Right atrium auricular region (tissue), 2 donors: ENCODE measurements around the gene FKBP7. TPM values are rescaled to one million over a fixed set of nuclear protein-coding genes. Genes with fewer than 3 reads are reported as not detected.
A peak's percentile ranks its signal among the peaks of the same experiment; 100 is the strongest.

Experiments used
- DNase-seq: peaks from one replicate; pipeline ENCODE4 v3.0.0-alpha.2; 2019; ENCODE audit warnings: low spot score
- H3K27ac ChIP-seq, 2 donors: fragments of 200-600 bp; sonication (generic); 1 replicate in 1 of 2; 2 replicates in 1 of 2; pipeline ENCODE4 v1.5.1; 2016 to 2019
- H3K27me3 ChIP-seq, 2 donors: fragments of 200-600 bp; sonication (generic); one replicate each; pipeline versions ENCODE4 v1.5.1 to v1.6.0; 2017 to 2019
- H3K36me3 ChIP-seq: fragments of 200-600 bp; sonication (generic); one replicate; pipeline ENCODE4 v1.5.1; 2016
- H3K4me1 ChIP-seq, 2 donors: fragments of 200-600 bp; sonication (generic); one replicate each; pipeline versions ENCODE4 v1.5.1 to v1.6.0; 2017 to 2019
- H3K4me3 ChIP-seq, 2 donors: fragments of 200-600 bp; sonication (generic); 1 replicate in 1 of 2; 2 replicates in 1 of 2; pipeline ENCODE4 v1.5.1; 2017 to 2019; ENCODE audit warnings: mild to moderate bottlenecking in 1 of 2, moderate library complexity in 1 of 2
- H3K9me3 ChIP-seq, 2 donors: fragments of 200-600 bp; sonication (generic); one replicate each; pipeline ENCODE4 v1.5.1; 2019
- CTCF ChIP-seq, 2 donors: fragments of 200-600 bp; sonication (generic); IDR thresholded peaks; one replicate each; pipeline ENCODE4 v1.5.1; 2019; ENCODE audit warnings: antibody characterized with exemption in 2 of 2
- total RNA-seq, 2 donors: library from RNA; depleted of rRNA; stranded (reverse); fragments of >200 nt; gene quantifications; one replicate each; pipeline ENCODE4 v1.1.0, GENCODE V29; 2016

FKBP7 gene
- total RNA-seq, 2 donors from 2014 or later = 10.8 to 13.4 TPM

- peak in 1 of 2 donors; percentile 42 for TF ChIP-seq CTCF (IDR thresholded peaks at IDR 0.05)
- peak; percentile 96 for DNase-seq
- H3K27me3 ChIP-seq = no peaks in the 10 kb centered on the region
These were observed 27.4 kb downstream of the FKBP7 start, which contains the start of the genes PJVK and PRKRA for GRCh38 chr2:178450774-178451525. Gene PJVK, plus strand, starts transcription at chr2:178451378. Its CDS starts 2,032 bp downstream, at chr2:178453410. Gene PRKRA, minus strand, starts transcription at chr2:178451175. Its CDS starts 145 bp downstream, at chr2:178451030.

DNA sequence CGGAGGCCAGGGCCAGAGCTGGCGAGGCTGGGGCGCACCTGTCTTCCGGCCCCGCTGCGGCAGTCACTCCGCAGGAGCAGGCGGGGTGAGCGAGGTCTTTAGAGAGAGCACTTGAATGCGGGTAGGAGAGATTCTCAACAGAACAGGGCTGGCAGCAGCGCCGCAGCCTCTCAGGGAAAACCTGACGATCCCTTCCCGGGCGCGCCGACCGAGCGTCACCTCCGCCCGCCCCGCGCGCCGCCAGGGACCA, 28.0 kb downstream of the FKBP7 start:
- Histone ChIP-seq H3K4me1 (peaks cover 0 to 25% of the 10 kb centered on the region in 2 donors), H3K27me3 (no peaks in the 10 kb centered on the region), H3K36me3 (peaks cover 30% of the 10 kb centered on the region), H3K4me3 (peak overlapping the region; percentile 70 to 93), H3K27ac (peak overlapping the region; percentile 97 to 98), H3K9me3 (no peaks in the 10 kb centered on the region)
- DNase-seq = peak; percentile 60
- TF ChIP-seq CTCF (IDR thresholded peaks at IDR 0.05) = no peak

More at GRCh38 chr2:178450774-178451525, 27.4 kb downstream of the FKBP7 start, which contains the start of the genes PJVK and PRKRA:
- peaks cover 0 to 25% of the 10 kb centered on the region in 2 donors for H3K4me1 ChIP-seq
- no peaks in the 10 kb centered on the region for H3K9me3 ChIP-seq
- peak within 1 kb of the TSS; percentile 70 to 93 for H3K4me3 ChIP-seq
- H3K36me3 ChIP-seq = peaks cover 25% of the 10 kb centered on the region
- peak within 1 kb of the TSS; percentile 97 to 98 for H3K27ac ChIP-seq

- Histone ChIP-seq H3K4me1 (peaks cover 0 to 25% of the 10 kb centered on the region in 2 donors), H3K27ac (peak overlapping the region; percentile 97 to 98), H3K9me3 (no peaks in the 10 kb centered on the region), H3K36me3 (peaks cover 35% of the 10 kb centered on the region), H3K27me3 (no peaks in the 10 kb centered on the region), H3K4me3 (peak overlapping the region; percentile 70 to 93)
- TF ChIP-seq CTCF (IDR thresholded peaks at IDR 0.05) = no peak
- no peak for DNase-seq
These were observed 28.5 kb downstream of the FKBP7 start for GRCh38 chr2:178449700-178450523.

- peaks cover 43% of the 10 kb centered on the region for H3K36me3 ChIP-seq
- TF ChIP-seq CTCF (IDR thresholded peaks at IDR 0.05) = no peak
- DNase-seq = no peak
- H3K9me3 ChIP-seq = no peaks in the 10 kb centered on the region
- no peak overlapping the region for H3K27ac ChIP-seq
- no peak overlapping the region for H3K4me3 ChIP-seq
- H3K4me1 ChIP-seq = peaks cover 0 to 25% of the 10 kb centered on the region in 2 donors
- H3K27me3 ChIP-seq = no peaks in the 10 kb centered on the region
These were observed 29.3 kb downstream of the FKBP7 start for GRCh38 chr2:178448968-178449661.

GRCh38 chr2:178441426-178441825, 37.0 kb downstream of the FKBP7 start:
- TF ChIP-seq CTCF (IDR thresholded peaks at IDR 0.05) = no peak
- H3K4me3 ChIP-seq = no peak overlapping the region
- H3K9me3 ChIP-seq = no peaks in the 10 kb centered on the region
- H3K36me3 ChIP-seq = peaks cover 91% of the 10 kb centered on the region
- H3K4me1 ChIP-seq = no peaks in the 10 kb centered on the region
- H3K27me3 ChIP-seq = no peaks in the 10 kb centered on the region
- H3K27ac ChIP-seq = no peak overlapping the region
- no peak for DNase-seq
